Measurements from ENCODE around the gene TARBP2.
"Not testable (repeated sequence)": the region's sequence is repeated elsewhere in the genome, so short reads cannot be mapped to it uniquely, and the experiment has no call there.

TARBP2 gene

GRCh38 chr12:53476769-53477209 is 24.3 kb upstream of the TARBP2 start:
- FAIRE-seq, result no peak

GRCh38 chr12:53478865-53479264 is 22.2 kb upstream of the TARBP2 start:
- no peak for FAIRE-seq

- FAIRE-seq, result no peak
Observed at GRCh38 chr12:53479331-53479730, 21.8 kb upstream of the TARBP2 start.

- FAIRE-seq, result no peak
Observed at GRCh38 chr12:53480491-53481442, 20.3 kb upstream of the TARBP2 start.

- not testable (repeated sequence) for FAIRE-seq
Observed at GRCh38 chr12:53481458-53481857, 19.6 kb upstream of the TARBP2 start.

GRCh38 chr12:53481939-53482586 is 19.0 kb upstream of the TARBP2 start:
- no peak for FAIRE-seq

GRCh38 chr12:53482626-53483168 is 18.4 kb upstream of the TARBP2 start:
- no peak for FAIRE-seq

GRCh38 chr12:53483225-53483978 is 17.7 kb upstream of the TARBP2 start:
- FAIRE-seq, result no peak

- no peak for FAIRE-seq
Observed at GRCh38 chr12:53483979-53484377, 17.1 kb upstream of the TARBP2 start.

- FAIRE-seq, result no peak
Observed at GRCh38 chr12:53484686-53485575, 16.2 kb upstream of the TARBP2 start.

- FAIRE-seq, result no peak
Observed at GRCh38 chr12:53485955-53486735, 14.9 kb upstream of the TARBP2 start.

- no peak for FAIRE-seq
Observed at GRCh38 chr12:53486736-53487487, 14.2 kb upstream of the TARBP2 start.

GRCh38 chr12:53489242-53489864 is 11.7 kb upstream of the TARBP2 start:
- no peak for FAIRE-seq

- FAIRE-seq, result no peak
Observed at GRCh38 chr12:53492188-53492587, 8.9 kb upstream of the TARBP2 start.

GRCh38 chr12:53492830-53493609 is 8.1 kb upstream of the TARBP2 start:
- FAIRE-seq, result no peak

- no peak for FAIRE-seq
Observed at GRCh38 chr12:53493610-53494391, 7.3 kb upstream of the TARBP2 start.

GRCh38 chr12:53495903-53496751 is 5.0 kb upstream of the TARBP2 start:
- FAIRE-seq, result no peak

Data from A204.1 (cell line).